Measurements from ENCODE around the gene RPIA.
"Not testable (repeated sequence)": the region's sequence is repeated elsewhere in the genome, so short reads cannot be mapped to it uniquely, and the experiment has no call there.

RPIA gene

GRCh38 chr2:88733155-88733902, 41.9 kb downstream of the RPIA start:
- DNase-seq (ENCODE audit: low read depth in 1 of 2, low spot score in 1 of 2), result no peak

GRCh38 chr2:88735133-88735532, 43.7 kb downstream of the RPIA start:
- no peak for DNase-seq (ENCODE audit: low read depth in 1 of 2, low spot score in 1 of 2)

DNA sequence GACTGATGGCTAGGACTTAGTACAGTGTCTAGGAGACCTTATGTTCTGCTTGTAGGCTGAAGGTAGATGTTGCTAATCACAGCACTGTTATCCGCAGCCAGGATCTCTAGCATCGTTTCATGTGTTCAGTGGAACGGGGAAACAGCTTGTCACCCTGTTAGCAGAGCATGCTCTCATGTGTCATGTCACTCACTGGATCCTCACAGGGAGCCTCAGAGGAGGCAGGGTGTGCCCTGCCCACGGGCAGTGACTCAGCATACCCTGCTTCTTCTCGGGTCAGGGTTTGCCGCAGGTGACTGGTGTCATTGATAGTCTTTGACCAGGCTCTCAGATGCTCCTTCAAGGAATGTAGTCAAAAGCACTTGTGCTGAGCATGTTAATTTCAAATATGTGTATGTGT, 44.4 kb downstream of the RPIA start:
- no peak for DNase-seq (ENCODE audit: low read depth in 1 of 2, low spot score in 1 of 2)

GRCh38 chr2:88736437-88736836, 45.0 kb downstream of the RPIA start:
- no peak for DNase-seq (ENCODE audit: low read depth in 1 of 2, low spot score in 1 of 2)

GRCh38 chr2:88737385-88737784, 45.9 kb downstream of the RPIA start:
- DNase-seq (ENCODE audit: low read depth in 1 of 2, low spot score in 1 of 2), result no peak

DNA sequence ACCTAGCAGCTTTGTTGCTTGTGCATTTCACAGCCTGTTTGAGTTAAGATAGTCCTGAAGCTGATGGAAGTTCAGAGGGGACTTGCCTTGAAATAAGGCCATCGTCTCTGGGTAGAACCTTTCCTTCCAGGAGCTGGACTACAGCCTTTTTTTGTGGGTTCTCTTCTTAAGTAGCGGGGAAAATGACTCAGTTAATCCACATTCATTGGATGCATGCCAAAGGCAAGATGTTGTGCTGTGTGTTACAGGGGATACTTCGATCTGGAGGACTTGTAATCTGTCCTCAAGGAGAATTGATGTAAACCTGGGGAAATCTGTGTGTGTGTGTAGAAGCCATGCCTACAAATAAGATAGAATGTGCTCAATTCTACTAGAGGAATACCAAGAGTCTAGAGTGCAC, 46.8 kb downstream of the RPIA start:
- DNase-seq (ENCODE audit: low read depth in 1 of 2, low spot score in 1 of 2), result no peak

DNA sequence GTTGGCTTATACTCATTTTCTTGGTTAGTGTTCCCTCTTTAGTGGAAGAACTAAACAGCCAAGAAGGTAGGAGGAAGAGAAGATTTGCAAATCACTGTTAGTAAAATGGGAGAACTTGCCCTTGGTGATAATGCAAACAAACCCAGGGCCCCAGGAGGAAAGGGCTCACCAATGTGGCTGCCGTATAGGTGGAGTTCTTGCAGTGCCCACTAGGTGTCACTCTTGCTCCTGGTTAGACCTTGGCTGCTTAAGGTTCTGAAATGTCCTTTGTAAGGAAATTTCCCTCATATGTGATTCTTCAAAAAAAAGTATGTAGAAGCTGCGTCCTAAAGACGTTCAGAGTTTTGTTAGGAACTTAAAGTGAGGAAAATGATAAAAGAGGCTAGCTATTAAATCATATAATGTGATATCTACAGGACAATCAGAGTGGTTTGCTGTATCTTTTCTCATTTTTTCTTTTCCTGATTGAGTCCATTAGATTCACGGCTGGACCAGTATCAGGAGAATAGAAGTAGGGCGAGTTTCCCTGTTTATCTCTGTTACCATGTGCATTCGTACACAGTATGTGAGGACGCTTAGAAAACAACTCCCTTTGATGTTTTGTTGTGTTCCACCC, 48.6 kb downstream of the RPIA start:
- peak; percentile 48 to 63 for DNase-seq (ENCODE audit: low read depth in 1 of 2, low spot score in 1 of 2)

DNA sequence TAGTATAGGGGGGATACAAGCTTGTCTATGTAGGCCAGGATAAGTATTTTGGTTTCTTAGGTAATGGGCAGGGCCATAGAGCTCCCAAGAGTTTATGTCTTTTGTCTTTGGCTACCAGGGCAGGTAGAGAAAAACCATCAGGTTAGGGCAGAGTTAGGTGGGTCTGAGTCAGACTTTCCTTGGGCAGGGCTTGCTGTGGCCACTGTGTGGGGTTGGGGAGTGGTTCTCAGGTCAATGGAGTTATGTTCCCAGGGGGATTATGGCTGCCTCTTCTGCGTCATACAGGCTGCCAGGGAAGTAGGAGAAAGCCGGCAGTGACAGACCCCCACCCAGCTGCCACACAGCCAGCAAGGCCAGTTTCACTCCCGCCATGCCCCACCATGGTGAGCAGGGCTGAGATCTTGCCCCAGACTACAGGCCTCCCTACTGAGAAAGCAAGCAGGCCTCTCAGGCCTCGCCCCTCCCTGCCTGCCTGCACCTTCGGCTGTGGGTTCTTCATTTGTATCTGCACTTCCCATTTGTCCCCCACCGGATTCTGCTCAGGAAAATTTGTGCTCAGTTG, 55.5 kb downstream of the RPIA start:
- no peak for DNase-seq (ENCODE audit: low read depth in 1 of 2, low spot score in 1 of 2)

- no peak for DNase-seq (ENCODE audit: low read depth in 1 of 2, low spot score in 1 of 2)
Observed at GRCh38 chr2:88747990-88748389, 56.5 kb downstream of the RPIA start.

GRCh38 chr2:88751768-88752167, 60.3 kb downstream of the RPIA start:
- no peak for DNase-seq (ENCODE audit: low read depth in 1 of 2, low spot score in 1 of 2)

- no peak for DNase-seq (ENCODE audit: low read depth in 1 of 2, low spot score in 1 of 2)
Observed at GRCh38 chr2:88753833-88754584, 62.5 kb downstream of the RPIA start.

DNA sequence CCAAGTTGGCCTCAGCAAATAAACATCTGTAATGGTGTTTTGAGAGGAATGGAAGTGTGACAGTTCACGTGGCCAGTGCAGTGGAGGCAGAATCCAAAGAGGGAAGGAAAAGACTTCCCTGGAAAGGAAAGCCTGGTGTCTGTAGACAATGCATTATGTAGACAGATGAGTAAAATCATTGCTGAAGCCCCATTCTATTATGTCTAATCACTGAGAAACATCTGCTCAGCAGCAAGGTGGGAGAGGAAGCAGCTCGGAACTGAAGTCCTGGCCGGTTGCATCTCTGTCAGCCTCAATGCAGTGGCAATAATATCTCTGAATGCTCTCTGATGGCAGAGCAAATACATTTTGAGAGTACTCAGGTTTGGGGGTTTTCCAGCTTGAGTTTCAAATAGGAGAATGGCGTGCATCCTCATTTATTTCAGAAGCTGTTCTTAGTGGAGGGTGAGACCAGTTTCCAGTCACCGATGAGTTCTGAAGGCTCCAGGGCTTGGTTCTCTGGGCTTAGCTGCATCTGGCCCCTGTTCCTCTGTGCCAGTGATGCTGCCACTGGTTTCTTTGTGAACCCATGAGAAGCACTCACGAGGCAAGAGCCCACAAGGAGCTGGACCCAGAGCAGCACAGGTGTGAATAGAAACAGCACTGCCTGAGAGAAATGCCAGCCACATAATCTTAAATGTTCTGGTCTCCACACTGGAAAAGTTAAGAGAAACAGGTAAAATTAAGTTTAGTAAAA, 63.3 kb downstream of the RPIA start:
- no peak for DNase-seq (ENCODE audit: low read depth in 1 of 2, low spot score in 1 of 2)

DNA sequence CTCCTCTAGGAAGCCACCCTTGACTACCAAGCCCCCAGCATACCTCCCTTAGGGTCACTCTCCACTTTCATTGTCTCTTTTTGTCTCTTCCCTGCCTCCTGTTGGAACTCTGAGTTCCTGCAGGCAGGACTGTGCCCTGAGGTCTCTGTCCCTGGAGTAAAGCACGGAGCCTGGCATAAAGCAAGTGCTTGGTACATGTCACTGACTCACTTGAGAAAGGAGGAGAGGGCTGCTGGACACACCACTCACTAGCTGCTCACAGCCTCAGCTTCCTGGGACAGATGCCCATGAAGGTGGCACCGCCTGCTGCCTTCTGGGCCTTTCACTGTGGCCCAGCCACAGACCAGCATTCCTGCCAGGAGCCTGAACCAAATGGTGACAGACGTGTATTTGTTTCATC, 64.4 kb downstream of the RPIA start:
- no peak for DNase-seq (ENCODE audit: low read depth in 1 of 2, low spot score in 1 of 2)

DNA sequence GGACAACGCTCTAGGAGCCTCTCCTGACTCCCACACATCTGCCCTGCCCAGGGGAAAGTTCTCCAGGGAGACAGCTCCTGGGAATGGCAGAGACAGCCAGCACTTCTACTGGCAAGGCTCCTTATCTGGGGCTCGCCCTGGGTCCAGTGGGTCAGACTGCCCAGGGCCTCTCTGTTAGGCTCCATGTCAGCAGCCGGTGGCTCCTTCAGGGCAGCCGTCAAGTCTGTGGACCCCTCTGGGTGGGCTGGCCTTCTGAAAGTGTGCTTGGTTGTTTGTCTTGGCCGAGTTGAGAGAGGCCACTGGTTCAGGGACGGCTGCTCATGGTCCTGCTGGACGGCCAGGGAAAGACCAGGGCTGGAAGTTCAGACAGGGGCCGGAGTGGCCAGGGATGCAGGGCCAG, 65.6 kb downstream of the RPIA start:
- no peak for DNase-seq (ENCODE audit: low read depth in 1 of 2, low spot score in 1 of 2)

DNA sequence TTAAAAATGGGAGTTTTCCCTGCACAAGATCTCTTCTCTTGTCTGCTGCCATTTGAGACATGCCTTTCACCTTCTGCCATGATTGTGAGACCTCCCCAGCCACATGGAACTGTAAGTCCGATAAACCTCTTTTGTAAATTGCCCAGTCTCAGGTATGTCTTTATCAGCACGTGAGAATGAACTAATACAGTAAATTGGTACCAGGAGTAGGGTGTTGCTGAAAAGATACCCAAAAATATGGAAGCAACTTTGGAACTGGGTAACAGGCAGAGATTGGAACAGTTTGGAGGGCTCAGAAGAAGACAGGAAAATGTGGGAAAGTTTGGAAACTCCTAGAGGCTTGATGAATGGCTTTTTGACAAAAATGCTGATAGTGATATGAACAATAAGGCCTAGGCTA, 67.2 kb downstream of the RPIA start:
- DNase-seq (ENCODE audit: low read depth in 1 of 2, low spot score in 1 of 2), result not testable (repeated sequence)

DNA sequence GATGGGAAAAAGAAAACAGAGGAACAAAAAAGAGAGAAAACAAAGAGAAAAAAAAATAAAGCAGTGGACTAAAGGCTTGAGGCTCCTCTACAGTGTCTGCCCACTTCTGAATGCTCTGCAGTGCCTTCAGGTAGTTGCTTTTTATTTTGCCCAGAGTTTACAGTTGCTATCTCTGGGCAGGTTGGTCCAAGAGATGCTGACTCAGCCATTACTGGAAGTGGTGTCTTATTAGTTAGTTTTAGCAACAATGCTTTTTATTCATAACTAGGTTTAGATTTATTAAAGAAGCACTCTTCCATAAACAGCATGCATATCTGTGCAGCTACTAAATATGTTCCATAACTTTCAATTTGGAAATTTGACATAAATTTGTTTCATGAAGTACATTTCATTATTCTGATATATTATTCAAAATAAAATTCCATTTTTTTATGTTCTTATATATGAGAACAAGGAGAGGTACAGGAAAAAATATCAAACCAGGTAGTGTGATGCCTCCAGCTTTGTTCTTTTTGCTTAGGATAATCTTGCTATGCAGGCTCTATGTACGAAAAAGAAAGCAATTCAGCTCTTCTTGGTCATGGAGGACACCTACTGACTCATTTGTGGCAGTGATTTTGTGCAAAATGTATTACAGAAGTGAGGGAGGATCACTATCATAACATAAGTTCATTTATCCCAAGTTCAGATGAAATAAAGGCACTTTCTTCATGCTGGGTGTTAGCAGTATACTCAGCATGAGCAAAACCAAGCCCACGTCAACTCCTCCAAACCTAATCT, 69.5 kb downstream of the RPIA start:
- no peak for DNase-seq (ENCODE audit: low read depth in 1 of 2, low spot score in 1 of 2)

DNA sequence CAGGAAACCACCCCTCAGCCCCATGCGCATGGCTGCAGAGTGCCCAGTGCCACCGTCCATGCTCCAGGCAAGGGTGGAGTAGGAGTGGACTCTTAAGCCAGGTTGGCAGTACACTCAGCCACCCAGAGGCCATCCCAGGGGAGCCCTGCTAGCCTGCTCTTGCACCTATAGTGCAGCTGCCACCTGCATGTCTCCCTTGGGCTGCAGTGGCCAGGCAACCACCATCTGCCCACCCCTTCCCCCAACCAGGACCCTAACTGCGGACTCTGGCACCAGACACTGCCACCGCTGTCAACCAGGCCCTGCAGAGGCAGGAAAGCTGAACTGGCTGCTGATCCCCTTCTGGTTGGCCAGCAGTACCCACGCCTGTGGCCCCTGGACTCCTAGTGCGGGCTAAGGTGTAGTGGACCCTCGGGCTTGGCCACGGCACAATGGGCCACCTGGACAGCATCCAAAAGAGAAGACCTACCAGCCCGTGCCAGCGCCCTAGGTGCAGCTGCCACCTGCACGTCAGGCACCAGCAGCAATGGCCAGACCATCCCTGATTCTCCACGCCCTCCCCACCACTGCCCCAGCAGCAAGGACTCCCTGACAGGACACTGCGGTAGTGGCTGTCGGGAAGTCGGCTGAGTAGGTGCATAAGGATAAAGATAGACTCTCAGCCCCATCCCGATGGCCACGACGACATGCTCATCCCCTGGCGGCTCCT, 72.8 kb downstream of the RPIA start:
- DNase-seq (ENCODE audit: low read depth in 1 of 2, low spot score in 1 of 2), result no peak

GRCh38 chr2:88764850-88765153, 73.3 kb downstream of the RPIA start:
- no peak for DNase-seq (ENCODE audit: low read depth in 1 of 2, low spot score in 1 of 2)

DNA sequence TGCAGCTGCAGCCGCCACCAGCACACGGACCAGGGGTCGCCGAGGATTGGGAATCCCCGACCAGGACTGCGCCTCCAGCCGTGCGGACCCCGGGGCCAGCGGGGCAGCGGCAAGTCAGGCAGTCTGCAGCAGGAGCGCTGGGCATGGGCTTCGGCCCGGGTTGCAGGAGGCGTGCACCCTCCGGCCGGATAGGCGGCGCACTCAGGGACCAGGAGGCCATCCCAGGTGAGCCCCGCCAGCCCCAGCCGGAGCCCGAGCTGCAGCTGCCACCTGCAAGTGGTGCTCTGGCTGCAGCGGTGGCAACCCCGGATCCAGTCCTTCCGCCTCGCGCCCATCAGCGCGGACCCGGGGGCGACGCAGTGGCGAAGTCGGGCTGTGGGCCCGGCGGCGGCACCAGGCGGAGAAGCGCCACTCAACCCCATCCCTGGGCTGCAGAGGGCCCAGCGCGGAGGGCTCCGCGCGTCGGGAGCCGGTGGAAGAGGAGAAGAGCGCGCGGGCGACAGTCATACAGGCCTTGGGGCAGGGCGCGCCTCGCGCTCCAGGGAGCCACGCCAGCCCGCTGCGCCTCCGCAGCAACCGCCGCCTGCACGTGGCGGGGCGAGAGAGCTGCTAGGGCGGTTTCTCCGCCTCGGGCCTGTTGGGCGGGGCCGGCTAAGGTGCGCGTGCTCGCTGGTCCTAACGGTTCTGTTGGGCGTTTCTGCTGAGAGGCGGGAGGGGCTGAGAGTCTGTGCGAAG, 73.8 kb downstream of the RPIA start:
- peak in 1 of 2 donors; percentile 21 for DNase-seq (ENCODE audit: low read depth in 1 of 2, low spot score in 1 of 2)

Data from activated CD4-positive, alpha-beta T cell treated with anti-CD3 and anti-CD28 coated beads, Interleukin-2, amount 50 U/mL, for 24 hours (primary cell).